Fibroblast of the aortic adventitia (primary cell): ENCODE results near the gene GLI3. TPM values are rescaled to one million over a fixed set of nuclear protein-coding genes. Genes with fewer than 3 reads are reported as not detected.

Source experiments
- DNase-seq: peaks from one replicate; pipeline ENCODE4 v3.0.0-alpha.2; 2010; ENCODE audit warnings: low read depth
- H3K4me3 ChIP-seq: 2 replicates; pipeline ENCODE4 v1.5.1; 2011; ENCODE audit warnings: low read depth, mild to moderate bottlenecking, control low read depth, low read length, moderate library complexity
- CTCF ChIP-seq: IDR thresholded peaks from 2 replicates; pipeline ENCODE4 v1.5.1; 2011; ENCODE audit warnings: mild to moderate bottlenecking, low read length, control low read depth, inconsistent platforms; ENCODE audit not compliant: insufficient read depth
- small RNA-seq: library from RNA; depleted of rRNA; stranded (forward); fragments of <200 nt; gene quantifications from one replicate; pipeline ENCODE3, GENCODE V24; 2012
- total RNA-seq: library from RNA; depleted of rRNA; stranded (reverse); fragments of >200 nt; gene quantifications from 2 replicates; pipeline ENCODE4 v1.2.3, GENCODE V29; 2012; ENCODE audit warnings: low replicate concordance

Gene GLI3
- total RNA-seq, 1 donor, result 7.0 TPM

GRCh38 chr7:41918597-41918996, 318.4 kb downstream of the GLI3 start:
- DNase-seq, result peak; percentile 79
- no peak overlapping the region for H3K4me3 ChIP-seq
- TF ChIP-seq CTCF, result no peak

- H3K4me3 ChIP-seq, result no peak overlapping the region
- TF ChIP-seq CTCF, result no peak
These were observed 320.5 kb downstream of the GLI3 start for GRCh38 chr7:41916450-41916927.

GRCh38 chr7:41915871-41916270, 321.1 kb downstream of the GLI3 start:
- no peak for TF ChIP-seq CTCF
- no peak for DNase-seq
- H3K4me3 ChIP-seq, result no peak overlapping the region

More at GRCh38 chr7:41916450-41916927, 320.5 kb downstream of the GLI3 start:
- DNase-seq, result peak; percentile 98

- no peak overlapping the region for H3K4me3 ChIP-seq
- TF ChIP-seq CTCF, result no peak
- DNase-seq, result no peak
These were observed 324.0 kb downstream of the GLI3 start for GRCh38 chr7:41912851-41913567.

GRCh38 chr7:41912426-41912825, 324.6 kb downstream of the GLI3 start:
- no peak for TF ChIP-seq CTCF
- DNase-seq, result peak; percentile 22
- no peak overlapping the region for H3K4me3 ChIP-seq

- no peak for TF ChIP-seq CTCF
- peak; percentile 76 for DNase-seq
- no peak overlapping the region for H3K4me3 ChIP-seq
These were observed 325.2 kb downstream of the GLI3 start for GRCh38 chr7:41911792-41912191.

Small RNAs within 50 kb of the gene (small RNA-seq; reads per million reads assigned to genes)
- not detected for gene HMGN2P30
